Panc1 (cell line): Measurements from ENCODE around the gene CCDC195. TPM values are rescaled to one million over a fixed set of nuclear protein-coding genes. Genes with fewer than 3 reads are reported as not detected.
"Not testable (repeated sequence)": the region's sequence is repeated elsewhere in the genome, so short reads cannot be mapped to it uniquely, and the experiment has no call there.

Experiments
- ATAC-seq: fragments of 200-7000 bp; cut with Tn5 transposase; 2 replicates; pipeline ENCODE4 v1.9.1; 2020; ENCODE audit warnings: mild to moderate bottlenecking, moderate library complexity
- BruUV-seq: library from RNA; stranded (reverse); fragments of 400-500 nt; replicated peaks from 2 replicates; lab custom pipeline; 2021; lab: Mats Ljungman, UMichigan
- CTCF ChIA-PET: fragments of 300-600 bp; sonication (Branson Sonifier 250); formaldehyde crosslinking; loops from one replicate; lab custom pipeline; 2022; ENCODE audit warnings: antibody characterized with exemption; lab: Charles Lee
- POLR2A ChIA-PET: fragments of 300-600 bp; sonication (Branson Sonifier 250); formaldehyde crosslinking; loops from one replicate; lab custom pipeline; 2022; ENCODE audit warnings: antibody characterized with exemption; lab: Charles Lee
- DNase-seq: peaks from one replicate; pipeline ENCODE4 v3.0.0-alpha.2; 2010; ENCODE audit warnings: low read depth, low spot score
- H3K27ac ChIP-seq: 2 replicates; pipeline ENCODE4 v1.5.1; 2011; ENCODE audit warnings: mild to moderate bottlenecking, low read length, inconsistent platforms
- H3K27me3 ChIP-seq: fragments of 200-500 bp; sonication (Bioruptor generic); 2 replicates; pipeline ENCODE4 v1.6.0; 2014; ENCODE audit warnings: low read length, inconsistent platforms; ENCODE audit not compliant: control insufficient read depth, insufficient read depth
- H3K36me3 ChIP-seq: fragments of 200-500 bp; sonication (Bioruptor generic); 2 replicates; pipeline ENCODE4 v1.5.1; 2014; ENCODE audit warnings: inconsistent platforms, mild to moderate bottlenecking, low read length, moderate library complexity; ENCODE audit not compliant: control insufficient read depth, insufficient read depth
- H3K4me1 ChIP-seq: 2 replicates; pipeline ENCODE4 v1.5.1; 2011; ENCODE audit warnings: inconsistent platforms, mild to moderate bottlenecking, low read length, moderate library complexity; ENCODE audit not compliant: control insufficient read depth, insufficient read depth
- H3K4me3 ChIP-seq, 2 experiments: 2 replicates each; pipeline ENCODE4 v1.5.1; 2011 to 2012; ENCODE audit warnings: low read depth in 2 of 2, low read length in 2 of 2, mild to moderate bottlenecking in 2 of 2, inconsistent platforms in 1 of 2, moderate library complexity in 1 of 2
- H3K9me3 ChIP-seq: fragments of 200-500 bp; sonication (Bioruptor generic); 2 replicates; pipeline ENCODE4 v1.5.1; 2014; ENCODE audit warnings: low read depth, mild to moderate bottlenecking, inconsistent platforms, low read length, moderate library complexity; ENCODE audit not compliant: control insufficient read depth, insufficient read depth
- CTCF ChIP-seq: fragments of 450-650 bp; IDR thresholded peaks from 2 replicates; pipeline ENCODE4 v1.5.1; 2017; ENCODE audit warnings: mild to moderate bottlenecking
- POLR2AphosphoS5 ChIP-seq: IDR thresholded peaks from 2 replicates; pipeline ENCODE4 v1.6.1; 2012; ENCODE audit warnings: mild to moderate bottlenecking, low read depth, low read length, moderate library complexity
- REST ChIP-seq, 2 experiments: IDR thresholded peaks; 2 replicates each; pipeline ENCODE4 v1.6.1; 2011 to 2012; ENCODE audit warnings: low read depth in 2 of 2, control low read depth in 1 of 2, low read length in 1 of 2, mild to moderate bottlenecking in 1 of 2, moderate library complexity in 1 of 2; ENCODE audit not compliant: insufficient read depth in 1 of 2
- SIN3A ChIP-seq: IDR thresholded peaks from 2 replicates; pipeline ENCODE4 v1.6.1; 2012; ENCODE audit warnings: low read depth, mild to moderate bottlenecking, low read length, moderate library complexity, borderline replicate concordance; ENCODE audit not compliant: insufficient read depth
- TCF7L2 ChIP-seq: IDR thresholded peaks from 2 replicates; pipeline ENCODE4 v1.6.1; 2011; ENCODE audit warnings: mild to moderate bottlenecking, low read depth, low read length, inconsistent platforms
- in situ Hi-C: cut with HindIII; loops from 2 replicates; pipeline ENCODE4 v1.10.0; 2016; ENCODE audit warnings: low sequenced_read_pairs, low pct_unique_long_range_greater_than_20kb
- intact Hi-C: fragments of 100-400 bp; cut with micrococcal nuclease; formaldehyde crosslinking; loops from one replicate; pipeline ENCODE4 v1.10.0; 2022; ENCODE audit not compliant: unreplicated experiment
- total RNA-seq: library from RNA; stranded (reverse); gene quantifications from one replicate; pipeline ENCODE4 v1.2.1, GENCODE V29; 2021; ENCODE audit not compliant: unreplicated experiment

Gene CCDC195
- total RNA-seq, 1 experiment from 2014 or later = not detected

GRCh38 chr2:224668123-224668909 is 47.8 kb downstream of the CCDC195 start:
- POLR2A ChIA-PET = interaction anchor here (0.6 kb wide), 1 partner anchor 1380 kb away, joined by 6 read pairs; no protein-coding TSS in a partner anchor
- Histone ChIP-seq H3K9me3 (no peaks in the 10 kb centered on the region), H3K27ac (peak overlapping the region; percentile 1; the same call in 1 of the 2 replicates), H3K4me1 (no peaks in the 10 kb centered on the region; the same call in 1 of the 2 replicates), H3K4me3 (no peak overlapping the region), H3K27me3 (no peaks in the 10 kb centered on the region), H3K36me3 (no peaks in the 10 kb centered on the region)
- ATAC-seq (no peak), DNase-seq (no peak)
- in situ Hi-C loops (no loop called here), intact Hi-C loops (no loop called here)
- no TSS peak for BruUV-seq
- CTCF ChIA-PET = no interaction called here
- TF ChIP-seq POLR2AphosphoS5 (no peak), CTCF (no peak), TCF7L2 (no peak), REST (IDR thresholded peaks at IDR 0.05; ENCODE audit: insufficient read depth in 1 of 2, low read depth in 2 of 2, low read length in 1 of 2) (no peak), SIN3A (no peak)

DNA sequence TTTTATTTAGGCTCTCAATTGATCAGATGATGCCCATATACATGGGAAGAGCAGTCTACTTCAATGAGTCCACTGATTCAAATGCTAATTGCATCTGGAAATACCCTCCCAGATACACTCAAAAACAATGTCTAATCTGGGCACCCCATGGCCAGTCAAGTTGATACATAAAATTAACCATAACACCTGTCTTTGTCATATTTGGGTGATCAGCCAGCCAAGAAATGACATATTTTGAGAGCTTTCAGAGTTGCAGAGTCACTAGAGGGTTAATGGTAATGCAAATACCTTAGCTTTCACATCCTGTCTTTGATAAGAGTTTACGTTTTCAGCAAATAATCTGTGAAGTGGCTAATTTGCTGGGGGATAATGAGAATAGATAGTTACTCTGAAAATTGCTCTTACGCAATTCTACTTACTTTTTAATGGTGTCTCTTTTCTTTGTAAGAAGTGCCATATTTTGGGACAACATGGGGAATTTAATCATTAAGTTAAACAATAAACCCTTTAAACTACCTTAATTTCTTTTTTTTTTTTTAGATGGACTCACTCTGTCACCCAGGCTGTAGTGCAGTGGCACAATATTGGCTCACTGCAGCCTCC is 49.1 kb downstream of the CCDC195 start:
- no peak overlapping the region for H3K27ac ChIP-seq
- H3K4me1 ChIP-seq = no peaks in the 10 kb centered on the region; the same call in 1 of the 2 replicates
- H3K4me3 ChIP-seq = no peak overlapping the region
- POLR2A ChIA-PET = interaction anchor here (0.7 kb wide), 1 partner anchor 325 kb away, joined by 3 read pairs; no protein-coding TSS in a partner anchor
- no peaks in the 10 kb centered on the region for H3K36me3 ChIP-seq
- CTCF ChIA-PET = no interaction called here
- DNase-seq = no peak
- in situ Hi-C loops (no loop called here), intact Hi-C loops (no loop called here)
- no TSS peak for BruUV-seq
- no peak for TF ChIP-seq TCF7L2
- TF ChIP-seq SIN3A = no peak
- TF ChIP-seq REST (IDR thresholded peaks at IDR 0.05; ENCODE audit: insufficient read depth in 1 of 2, low read depth in 2 of 2, low read length in 1 of 2) = no peak
- TF ChIP-seq CTCF = no peak
- TF ChIP-seq POLR2AphosphoS5 = no peak
- no peaks in the 10 kb centered on the region for H3K9me3 ChIP-seq
- ATAC-seq = no peak
- H3K27me3 ChIP-seq = no peaks in the 10 kb centered on the region

DNA sequence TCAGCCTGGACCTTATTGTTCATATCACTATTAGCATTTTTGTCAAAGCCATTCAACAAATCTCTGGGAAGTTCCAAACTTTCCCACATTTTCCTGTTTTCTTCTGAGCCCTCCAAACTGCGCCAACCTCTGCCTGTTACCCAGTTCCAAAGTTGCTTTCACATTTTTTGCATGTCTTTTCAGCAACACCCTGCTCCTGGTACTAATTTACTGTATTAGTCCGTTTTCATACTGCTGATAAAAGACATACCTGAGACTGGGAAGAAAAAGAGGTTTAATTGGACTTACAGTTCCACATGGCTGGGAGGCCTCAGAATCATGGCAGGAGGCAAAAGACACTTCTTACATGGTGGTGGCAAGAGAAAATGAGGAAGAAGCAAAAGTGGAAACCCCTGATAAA is 52.8 kb downstream of the CCDC195 start:
- BruUV-seq, H3K9me3 ChIP-seq, intact Hi-C loops, H3K4me1 ChIP-seq, H3K27me3 ChIP-seq, H3K36me3 ChIP-seq, H3K27ac ChIP-seq, POLR2A ChIA-PET, H3K4me3 ChIP-seq, in situ Hi-C loops, DNase-seq, ATAC-seq, CTCF ChIA-PET: not testable (repeated sequence)
